WERI-Rb-1 (cell line): ENCODE data around the gene KCNH5.

ENCODE experiments used
- DNase-seq: peaks from one replicate; pipeline ENCODE4 v3.0.0-alpha.2; 2020
- H3K27ac ChIP-seq: fragments of 250-450 bp; sonication (Bioruptor Pico); 2 replicates; pipeline ENCODE4 v1.5.1; 2020; ENCODE audit warnings: mild to moderate bottlenecking, moderate library complexity
- H3K27me3 ChIP-seq: fragments of 250-450 bp; sonication (Bioruptor Pico); 2 replicates; pipeline ENCODE4 v1.5.1; 2021; ENCODE audit warnings: mild to moderate bottlenecking, low read depth, moderate library complexity; ENCODE audit not compliant: insufficient read depth, severe bottlenecking
- H3K36me3 ChIP-seq: fragments of 250-450 bp; sonication (Bioruptor Pico); 2 replicates; pipeline ENCODE4 v1.5.1; 2020; ENCODE audit warnings: mild to moderate bottlenecking, moderate library complexity
- H3K4me3 ChIP-seq: 2 replicates; pipeline ENCODE4 v1.5.1; 2011; ENCODE audit warnings: low read depth, mild to moderate bottlenecking, control low read depth, low read length
- H3K9me3 ChIP-seq: fragments of 250-450 bp; sonication (Bioruptor Pico); 2 replicates; pipeline ENCODE4 v1.5.1; 2021; ENCODE audit warnings: mild to moderate bottlenecking, moderate library complexity; ENCODE audit not compliant: severe bottlenecking
- TF ChIP-seq, protein P1 (sequence below): IDR thresholded peaks from 2 replicates; pipeline ENCODE4 v1.5.1; 2011; ENCODE audit warnings: low read depth, mild to moderate bottlenecking, control low read depth, inconsistent platforms, low read length

The KCNH5 gene

DNA sequence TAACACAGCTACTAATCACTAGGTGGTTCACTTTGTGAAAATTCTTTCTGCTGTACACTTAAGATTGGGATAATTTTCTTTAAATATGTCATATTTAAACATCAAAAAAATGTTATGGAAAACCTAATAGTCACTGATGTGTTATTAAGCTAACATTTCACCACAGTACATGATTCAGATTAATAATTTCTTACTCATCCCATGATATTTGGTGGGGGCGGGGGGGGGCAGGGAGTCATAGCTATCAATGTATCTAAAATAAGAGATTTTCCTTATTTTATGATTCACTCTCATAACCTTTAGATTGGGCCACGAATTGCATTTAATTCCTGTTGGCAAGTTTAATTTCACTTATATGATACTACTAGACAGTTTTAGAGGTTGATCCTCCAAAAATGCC is 88.8 kb downstream of the KCNH5 start:
- H3K9me3 ChIP-seq = no peaks in the 10 kb centered on the region
- no peaks in the 10 kb centered on the region for H3K27me3 ChIP-seq
- DNase-seq = no peak
- no peaks in the 10 kb centered on the region for H3K36me3 ChIP-seq
- no peak overlapping the region for H3K27ac ChIP-seq
- TF ChIP-seq, protein P1, sequence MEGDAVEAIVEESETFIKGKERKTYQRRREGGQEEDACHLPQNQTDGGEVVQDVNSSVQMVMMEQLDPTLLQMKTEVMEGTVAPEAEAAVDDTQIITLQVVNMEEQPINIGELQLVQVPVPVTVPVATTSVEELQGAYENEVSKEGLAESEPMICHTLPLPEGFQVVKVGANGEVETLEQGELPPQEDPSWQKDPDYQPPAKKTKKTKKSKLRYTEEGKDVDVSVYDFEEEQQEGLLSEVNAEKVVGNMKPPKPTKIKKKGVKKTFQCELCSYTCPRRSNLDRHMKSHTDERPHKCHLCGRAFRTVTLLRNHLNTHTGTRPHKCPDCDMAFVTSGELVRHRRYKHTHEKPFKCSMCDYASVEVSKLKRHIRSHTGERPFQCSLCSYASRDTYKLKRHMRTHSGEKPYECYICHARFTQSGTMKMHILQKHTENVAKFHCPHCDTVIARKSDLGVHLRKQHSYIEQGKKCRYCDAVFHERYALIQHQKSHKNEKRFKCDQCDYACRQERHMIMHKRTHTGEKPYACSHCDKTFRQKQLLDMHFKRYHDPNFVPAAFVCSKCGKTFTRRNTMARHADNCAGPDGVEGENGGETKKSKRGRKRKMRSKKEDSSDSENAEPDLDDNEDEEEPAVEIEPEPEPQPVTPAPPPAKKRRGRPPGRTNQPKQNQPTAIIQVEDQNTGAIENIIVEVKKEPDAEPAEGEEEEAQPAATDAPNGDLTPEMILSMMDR = no peak
- H3K4me3 ChIP-seq = no peak overlapping the region

DNA sequence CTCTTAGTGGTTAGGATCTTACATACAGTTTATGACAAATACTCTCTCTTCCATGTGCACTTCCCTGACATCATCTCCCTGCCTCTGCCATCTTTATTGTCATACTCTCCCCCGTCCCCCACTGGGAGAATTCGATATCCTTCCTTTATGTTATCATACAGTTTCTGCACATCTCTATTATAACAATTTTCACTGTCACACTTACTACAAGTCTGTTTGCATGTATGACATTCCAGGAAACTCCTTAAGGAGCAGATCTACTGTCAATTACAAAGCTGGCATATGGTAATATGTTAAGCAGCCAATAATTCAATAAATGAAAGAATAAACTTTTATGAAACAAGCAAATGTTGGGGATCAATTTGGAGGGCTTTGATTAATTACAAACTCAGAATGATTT is 91.1 kb downstream of the KCNH5 start:
- DNase-seq = no peak
- Histone ChIP-seq H3K36me3 (no peaks in the 10 kb centered on the region), H3K27me3 (no peaks in the 10 kb centered on the region), H3K27ac (no peak overlapping the region), H3K4me3 (no peak overlapping the region), H3K9me3 (no peaks in the 10 kb centered on the region)
- TF ChIP-seq, protein P1 = no peak

- Histone ChIP-seq H3K9me3 (no peaks in the 10 kb centered on the region), H3K36me3 (no peaks in the 10 kb centered on the region), H3K27me3 (no peaks in the 10 kb centered on the region), H3K27ac (no peak overlapping the region), H3K4me3 (no peak overlapping the region)
- TF ChIP-seq, protein P1 = no peak
- DNase-seq = no peak
These were observed 93.0 kb downstream of the KCNH5 start for GRCh38 chr14:62952226-62952625.

DNA sequence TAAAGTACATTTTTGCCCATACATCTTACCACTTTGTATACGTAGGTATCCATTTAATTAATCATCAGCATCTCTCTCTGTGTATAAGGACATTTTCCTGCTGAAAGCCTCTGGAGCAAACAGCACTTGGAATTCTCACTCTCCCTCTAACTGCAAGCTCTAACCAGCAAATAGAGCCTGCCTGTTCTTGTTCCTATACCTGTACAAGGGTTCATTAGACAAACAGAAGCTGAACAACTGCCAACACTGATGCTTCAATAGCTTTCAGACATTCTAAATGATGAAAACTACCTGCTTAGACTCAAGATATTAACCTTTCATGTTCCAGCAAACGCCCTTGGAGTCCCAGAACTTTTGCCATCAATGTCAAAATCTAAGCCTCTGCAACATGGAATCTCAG is 98.0 kb downstream of the KCNH5 start:
- no peak for DNase-seq
- TF ChIP-seq, protein P1 = no peak
- Histone ChIP-seq H3K27ac (no peak overlapping the region), H3K27me3 (no peaks in the 10 kb centered on the region), H3K9me3 (no peaks in the 10 kb centered on the region), H3K36me3 (no peaks in the 10 kb centered on the region), H3K4me3 (no peak overlapping the region)

GRCh38 chr14:62946221-62946620 is 99.0 kb downstream of the KCNH5 start:
- Histone ChIP-seq H3K27ac (no peak overlapping the region), H3K27me3 (no peaks in the 10 kb centered on the region), H3K4me3 (no peak overlapping the region), H3K36me3 (no peaks in the 10 kb centered on the region), H3K9me3 (no peaks in the 10 kb centered on the region)
- TF ChIP-seq, protein P1 = no peak
- no peak for DNase-seq

DNA sequence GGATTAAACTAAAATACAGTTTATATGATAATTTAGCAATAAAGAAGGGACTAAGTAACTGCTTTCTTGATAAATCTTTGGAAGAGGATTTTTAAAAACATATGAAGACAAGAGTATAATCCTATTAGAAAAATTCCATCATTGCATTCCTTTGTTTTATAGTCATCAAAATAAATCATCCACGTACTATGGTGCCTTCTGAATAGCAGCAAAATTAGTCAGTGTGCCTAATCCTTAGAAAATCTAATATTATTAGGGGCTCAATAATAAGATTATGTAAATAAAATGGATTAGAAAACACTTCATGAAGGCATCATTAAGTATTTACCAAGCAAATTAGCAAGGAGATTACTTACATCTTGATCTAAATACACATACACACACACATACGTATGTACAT is 102.1 kb downstream of the KCNH5 start:
- no peaks in the 10 kb centered on the region for H3K36me3 ChIP-seq
- no peak overlapping the region for H3K27ac ChIP-seq
- no peaks in the 10 kb centered on the region for H3K9me3 ChIP-seq
- DNase-seq = no peak
- TF ChIP-seq, protein P1 = no peak
- H3K27me3 ChIP-seq = no peaks in the 10 kb centered on the region
- no peak overlapping the region for H3K4me3 ChIP-seq
